Stimulated activated CD8-positive, alpha-beta memory T cell treated with anti-CD3 and anti-CD28 coated beads, Interleukin-2, amount 100 ng/mL, for 48 hours (primary cell): Measurements from ENCODE around the gene TMEM143.

ENCODE experiments used
- DNase-seq, 2 donors: peaks; one replicate each; pipeline ENCODE4 v3.0.0-alpha.2; 2020; ENCODE audit warnings: low read depth in 2 of 2

Gene TMEM143

DNA sequence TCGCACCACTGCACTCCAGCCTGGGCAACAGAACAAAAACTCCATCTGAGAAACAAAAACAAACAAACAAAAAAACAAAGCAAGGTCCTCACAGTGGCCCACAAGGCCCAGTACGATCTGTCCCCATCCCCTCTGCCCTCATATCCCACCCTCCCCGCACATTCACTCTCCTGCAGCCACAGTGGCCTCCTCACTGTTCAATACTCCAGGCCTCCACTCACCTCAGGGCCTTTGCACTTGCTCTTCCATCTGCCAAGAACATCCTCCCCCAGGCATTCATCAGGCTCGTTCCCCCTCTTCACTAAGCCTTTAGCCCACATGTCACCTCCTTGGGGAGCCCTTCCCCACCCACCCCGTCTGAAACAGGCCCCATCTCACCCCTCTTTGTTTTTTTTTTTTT is 4.6 kb downstream of the TMEM143 start:
- DNase-seq = no peak

- DNase-seq = no peak
These were observed 8.3 kb downstream of the TMEM143 start for GRCh38 chr19:48355365-48355954.

DNA sequence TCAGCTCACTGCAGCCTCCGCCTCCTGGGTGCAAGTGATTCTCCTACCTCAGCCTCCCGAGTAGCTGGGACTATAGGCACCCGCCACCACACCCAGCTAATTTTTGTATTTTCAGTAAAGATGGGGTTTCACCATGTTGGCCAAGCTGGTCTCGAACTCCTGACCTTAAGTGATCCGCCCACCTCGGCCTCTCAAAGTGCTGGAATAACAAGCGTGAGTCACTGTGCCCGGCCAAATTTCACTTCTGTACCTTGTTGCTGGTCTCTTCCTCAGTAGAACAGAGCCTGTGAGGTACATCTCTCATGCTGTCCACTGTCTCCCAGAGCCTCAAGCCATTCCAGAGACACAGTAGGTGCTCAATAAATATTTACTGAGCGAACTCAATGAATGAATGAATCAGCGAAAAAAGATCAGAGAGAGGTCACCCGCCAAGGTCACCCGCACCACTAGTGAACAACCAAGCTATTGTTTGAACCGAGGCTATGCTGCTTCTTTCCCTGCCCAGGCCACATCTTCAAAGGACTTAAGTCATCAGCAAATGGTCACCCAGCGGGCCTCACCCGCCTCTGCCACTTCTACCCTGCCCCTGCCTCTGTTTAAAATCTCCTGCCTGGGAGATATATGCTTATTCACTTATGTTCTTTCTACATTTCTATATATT is 9.3 kb downstream of the TMEM143 start:
- no peak for DNase-seq

DNA sequence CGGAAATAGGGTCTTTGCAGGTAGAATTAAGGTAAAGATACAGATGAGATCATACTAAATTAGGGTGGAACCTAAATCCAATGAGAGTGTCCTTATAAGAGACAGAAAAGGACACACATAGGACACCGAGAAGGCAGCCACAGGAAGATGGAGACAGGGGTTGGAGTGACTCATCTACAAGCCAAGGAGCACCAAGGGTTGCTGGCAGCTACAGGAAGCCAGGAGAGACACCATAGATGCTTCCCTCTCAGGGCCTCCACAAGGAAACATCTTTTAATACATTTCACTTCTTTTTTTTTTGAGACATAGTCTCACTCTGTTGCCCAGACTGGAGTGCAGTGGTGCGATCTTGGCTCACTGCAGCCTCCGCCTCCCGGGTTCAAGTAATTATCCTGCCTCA is 10.1 kb downstream of the TMEM143 start:
- no peak for DNase-seq

- DNase-seq = peak; percentile 73 to 77
These were observed 12.4 kb downstream of the TMEM143 start for GRCh38 chr19:48351341-48351752.

DNA sequence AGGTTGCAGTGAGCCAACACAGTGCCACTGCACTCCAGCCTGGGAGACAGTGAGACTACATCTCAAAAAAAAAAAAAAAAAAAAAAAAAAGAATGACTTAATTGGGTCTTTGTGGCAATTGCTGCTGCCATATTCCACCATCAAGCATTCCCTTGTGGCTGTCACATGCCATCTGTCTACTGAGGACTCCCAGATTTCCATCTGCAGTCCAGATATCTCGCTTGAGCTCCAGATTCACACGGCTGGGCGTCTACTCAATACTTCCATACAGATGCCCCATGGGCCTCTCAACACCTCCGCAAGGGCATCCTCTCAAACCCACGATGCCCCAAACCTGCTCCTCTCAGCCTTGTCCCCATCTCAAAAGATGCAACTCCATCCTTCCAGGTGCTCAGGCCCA is 12.9 kb downstream of the TMEM143 start:
- no peak for DNase-seq

DNA sequence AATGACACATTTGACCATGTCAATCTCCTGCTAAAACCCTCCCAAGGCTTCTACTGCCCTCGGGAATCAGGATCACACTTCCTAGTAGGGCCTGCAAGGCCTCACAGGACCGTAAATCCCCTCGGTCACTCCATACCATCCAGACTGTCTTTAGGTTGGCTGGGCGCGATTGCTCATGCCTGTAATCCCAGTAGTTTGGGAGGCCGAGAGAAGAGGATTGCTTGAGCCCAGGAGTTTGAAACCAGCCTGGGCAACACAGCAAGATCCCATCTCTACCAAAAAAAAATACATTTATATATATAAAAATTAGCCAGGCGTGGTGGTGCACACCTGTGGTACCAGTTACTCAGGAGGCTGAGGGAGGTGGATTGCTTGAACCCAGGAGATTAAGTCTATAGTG is 15.0 kb downstream of the TMEM143 start:
- DNase-seq = no peak

DNA sequence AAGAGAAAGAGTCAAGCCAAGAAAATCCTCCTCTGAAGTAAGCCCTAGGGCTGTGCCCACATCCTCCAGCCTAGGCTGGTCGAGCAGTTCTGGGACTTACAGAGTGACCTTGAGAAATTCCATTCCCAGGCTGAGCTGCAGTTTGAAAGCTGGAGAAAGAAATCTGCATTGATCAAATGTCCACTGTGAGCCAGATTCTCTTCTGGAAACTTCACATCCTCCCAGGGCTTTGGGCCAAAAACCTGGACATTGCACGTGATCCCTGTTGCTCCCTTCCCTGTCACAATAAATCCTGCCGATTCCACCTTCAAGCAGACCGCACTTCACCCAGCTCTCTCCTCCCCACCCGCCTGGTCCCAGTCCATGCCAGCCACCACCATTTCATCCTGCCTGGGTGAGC is 15.7 kb downstream of the TMEM143 start:
- no peak for DNase-seq

GRCh38 chr19:48346191-48346590 is 17.5 kb downstream of the TMEM143 start:
- DNase-seq = no peak

DNA sequence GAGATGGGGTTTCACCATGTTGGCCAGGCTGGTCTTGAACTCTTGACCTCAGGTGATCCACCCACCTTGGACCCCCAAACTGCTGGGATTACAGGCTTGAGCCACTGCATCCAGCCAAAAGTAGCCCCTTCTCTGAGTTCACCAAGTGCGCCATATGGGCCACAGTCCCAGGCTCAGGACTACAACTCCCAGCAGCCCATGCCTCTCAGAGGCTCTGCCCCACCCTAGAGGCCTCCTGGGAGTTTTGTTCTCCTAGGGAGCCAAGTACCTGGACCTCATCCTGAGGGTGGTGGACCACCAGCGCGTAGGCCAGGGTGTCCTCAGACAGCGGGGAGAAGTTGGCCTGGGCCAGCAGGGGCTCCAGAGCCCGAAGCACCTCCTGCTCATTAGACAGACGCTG is 18.8 kb downstream of the TMEM143 start:
- DNase-seq = no peak

DNA sequence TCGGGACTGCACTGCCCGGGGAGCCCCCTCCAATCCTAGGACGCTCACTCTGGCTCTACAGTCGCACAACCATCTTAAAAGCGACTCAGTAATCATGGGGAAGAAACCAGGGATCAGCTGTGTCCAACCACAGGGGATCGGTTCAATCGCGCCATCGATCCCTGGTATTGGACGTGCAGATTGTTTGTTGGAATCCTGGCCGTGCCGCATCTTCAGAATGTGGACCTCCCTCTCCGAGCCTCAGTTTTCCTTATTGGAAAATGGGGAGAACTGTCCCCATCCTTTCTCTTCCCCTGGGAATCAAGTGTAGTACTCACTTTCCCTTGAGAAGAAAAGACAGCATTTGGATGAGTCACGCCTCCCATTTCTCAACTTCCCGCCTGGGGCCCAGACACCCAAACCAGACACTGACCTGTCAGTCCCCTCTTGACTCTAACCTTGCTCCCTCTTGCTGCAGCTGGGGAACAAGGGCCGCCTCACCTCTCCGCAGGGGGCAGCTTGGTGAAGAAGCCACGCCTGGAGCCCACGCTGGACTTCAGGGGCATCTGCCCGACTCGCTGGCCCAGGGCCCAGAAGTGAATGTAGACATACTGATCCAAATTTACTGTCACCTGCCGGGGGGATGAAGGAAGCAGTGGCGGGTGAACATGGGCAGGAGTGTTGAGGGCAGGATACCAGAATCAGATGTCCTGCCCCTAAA is 20.7 kb downstream of the TMEM143 start:
- no peak for DNase-seq

- DNase-seq = no peak
These were observed 21.4 kb downstream of the TMEM143 start for GRCh38 chr19:48342414-48342738.

DNA sequence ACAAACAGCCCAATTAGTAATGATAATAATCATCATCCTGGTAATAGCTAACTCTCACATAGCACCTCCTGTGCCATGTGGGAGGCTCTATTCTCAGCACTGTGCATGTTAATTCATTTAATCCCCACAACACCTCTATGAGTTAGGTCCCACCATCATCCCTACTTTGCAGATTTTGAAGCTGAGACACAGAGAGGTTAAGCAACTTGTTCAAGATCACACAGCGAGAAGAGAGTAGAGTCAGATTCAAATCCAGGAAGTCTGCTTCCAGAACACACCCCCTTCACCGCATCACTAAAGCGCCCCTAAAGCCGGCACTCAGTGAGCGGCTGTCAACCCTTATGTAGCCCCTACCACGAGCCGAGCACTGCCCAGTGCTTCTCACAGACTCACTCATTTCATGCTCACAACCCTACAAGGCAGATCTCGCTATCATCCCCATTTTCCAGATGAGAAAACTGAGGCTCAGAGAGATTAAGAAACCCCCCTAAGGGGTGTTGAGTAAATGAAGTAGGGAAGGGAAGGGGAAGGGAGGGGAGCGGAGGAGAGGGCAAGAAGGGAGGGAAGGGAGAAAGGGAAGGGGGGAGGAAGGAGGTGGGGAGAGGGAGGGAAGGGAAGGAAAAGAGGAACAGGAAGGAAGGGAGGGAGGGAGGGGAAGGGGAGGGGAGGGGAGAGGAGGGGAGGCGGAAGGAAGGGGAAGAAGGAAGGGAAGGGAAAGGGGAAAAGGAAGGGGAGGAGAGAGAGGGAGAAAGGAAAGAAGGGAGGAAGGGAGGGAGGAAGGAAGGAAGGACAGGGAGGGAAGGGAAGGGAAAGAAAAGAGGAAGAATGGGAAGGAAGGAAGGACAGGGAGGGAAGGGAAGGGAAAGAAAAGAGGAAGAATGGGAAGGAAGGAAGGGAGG is 22.0 kb downstream of the TMEM143 start:
- DNase-seq = no peak

DNA sequence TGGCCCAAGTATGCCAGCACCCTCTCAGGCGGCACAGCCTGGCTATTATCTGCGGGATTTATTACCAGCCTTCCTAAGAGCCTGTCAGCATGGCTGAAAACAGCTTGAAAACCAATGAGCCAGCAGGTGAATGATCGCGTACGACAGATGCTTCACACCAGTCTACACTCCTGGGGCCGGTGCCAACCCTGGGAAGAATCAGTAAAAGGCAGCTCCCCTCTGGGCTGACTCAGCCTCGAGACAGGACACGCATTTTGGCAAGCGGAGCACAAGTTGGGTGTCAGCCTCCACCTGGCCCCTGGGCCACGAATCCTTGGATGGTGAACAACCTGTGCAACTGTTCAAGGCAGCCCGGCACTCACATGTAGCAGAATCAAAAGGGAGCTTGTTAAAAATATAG is 22.7 kb downstream of the TMEM143 start:
- no peak for DNase-seq

- no peak for DNase-seq
These were observed 24.8 kb downstream of the TMEM143 start for GRCh38 chr19:48338802-48339503.

- no peak for DNase-seq
These were observed 25.4 kb downstream of the TMEM143 start for GRCh38 chr19:48338253-48338755.

- DNase-seq = peak; percentile 86 to 88
These were observed 30.0 kb downstream of the TMEM143 start for GRCh38 chr19:48333467-48334384.

GRCh38 chr19:48332662-48333466 is 30.9 kb downstream of the TMEM143 start:
- DNase-seq = peak; percentile 72 to 88

DNA sequence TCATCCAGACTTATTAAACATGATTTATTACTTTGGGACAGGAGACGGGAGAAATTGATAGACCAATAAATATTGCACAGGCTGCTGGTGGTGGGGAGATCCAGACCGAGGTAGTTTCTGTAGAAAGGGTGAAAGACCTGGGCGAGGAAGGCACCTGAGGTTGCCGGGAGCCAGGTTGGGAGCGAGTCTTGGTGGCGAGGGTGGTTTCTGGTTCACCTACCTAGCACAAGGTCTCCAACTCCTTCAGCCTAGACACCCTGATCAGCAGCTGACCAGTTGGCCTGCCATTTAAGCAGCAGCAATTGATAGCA is 31.4 kb downstream of the TMEM143 start:
- no peak for DNase-seq
